Psoas muscle (tissue), 8 donors: ENCODE measurements around the gene SULF2. TPM values are rescaled to one million over a fixed set of nuclear protein-coding genes. Genes with fewer than 3 reads are reported as not detected.

ENCODE experiments used
- ATAC-seq, 4 donors: fragments of 200-7000 bp; cut with Tn5 transposase; one replicate each; pipeline ENCODE4 v1.9.1; 2020; ENCODE audit warnings: moderate library complexity in 3 of 4, mild to moderate bottlenecking in 2 of 4
- DNase-seq, 2 donors: peaks; one replicate each; pipeline ENCODE4 v3.0.0-alpha.2; 2020
- H3K27ac ChIP-seq: fragments of 200-600 bp; one replicate; pipeline ENCODE4 v1.8.0; 2022
- H3K27me3 ChIP-seq, 3 donors: fragments of 200-600 bp in 1 of 3; one replicate each; pipeline versions ENCODE4 v1.6.1 to v1.8.0; 2013 to 2022; ENCODE audit warnings: low read length in 2 of 3, mild to moderate bottlenecking in 2 of 3, moderate library complexity in 1 of 3; ENCODE audit not compliant: insufficient read depth in 3 of 3
- H3K36me3 ChIP-seq, 2 donors: fragments of 200-600 bp in 1 of 2; one replicate each; pipeline versions ENCODE4 v1.6.1 to v1.8.0; 2013 to 2022; ENCODE audit warnings: low read depth in 1 of 2, mild to moderate bottlenecking in 1 of 2, moderate library complexity in 1 of 2; ENCODE audit not compliant: insufficient read depth in 1 of 2
- H3K4me1 ChIP-seq: fragments of 200-600 bp; one replicate; pipeline ENCODE4 v1.8.0; 2022
- H3K4me3 ChIP-seq: fragments of 200-600 bp; one replicate; pipeline ENCODE4 v1.8.0; 2022; ENCODE audit warnings: mild to moderate bottlenecking
- H3K9me3 ChIP-seq: fragments of 200-600 bp; one replicate; pipeline ENCODE4 v1.8.0; 2022
- CTCF ChIP-seq: fragments of 200-600 bp; IDR thresholded peaks from one replicate; pipeline ENCODE4 v1.8.0; 2022; ENCODE audit warnings: antibody characterized with exemption
- WGBS, 3 donors: extraction: QIAGEN DNeasy Blood & Tissue Kit; methylation state at CpG; one replicate each; pipeline versions ENCODE4 v1.1.6 to v1.1.7; 2013; 5-methylcytosine and 5-hydroxymethylcytosine counted together
- intact Hi-C, 2 donors: fragments of 100-400 bp; cut with DNase I; formaldehyde crosslinking; loops; one replicate each; pipeline versions ENCODE4 v1.11.0 to v1.14.2; 2022
- polyA plus RNA-seq, 3 donors: library from polyadenylated mRNA; stranded (reverse); fragments of 200-250 nt; gene quantifications; one replicate each; pipeline ENCODE4 v1.2.3, GENCODE V29; 2013
- total RNA-seq, 4 donors: library from RNA; stranded (reverse); fragmentation: NEBNext Ultra II Directional in 2 of 4; extraction: Animal tissue kit (Norgen Biotek cat#: 25700) in 2 of 4; gene quantifications; one replicate each; pipeline versions ENCODE4 v1.2.1 to v1.2.4, GENCODE V29; 2021 to 2023
- donor health status: healthy with polysubstance abuse.
- donor health status: DM: no; HTN: no; CAD: no; lungs with moderate emphysema.
- donor health status: Bipolar disorder and iron deficiency.
- donor health status: healthy.
- donor health status: DM: yes; HTN: yes; CAD: no.
- donor health status: DM: no; HTN: no; CAD: no.
- donor health status: DM: no; HTN: no; CAD: no.
- donor health status: DM: yes; HTN: yes; CAD: no.

Gene SULF2
- total and polyA plus RNA-seq, 7 donors: 5.3 to 23.3 (median 11.6) TPM

GRCh38 chr20:47635256-47635655 lies 150.0 kb downstream of the SULF2 start:
- no peak overlapping the region for H3K4me3 ChIP-seq
- peaks cover 7 to 96% of the 10 kb centered on the region in 2 donors for H3K36me3 ChIP-seq
- no peaks in the 10 kb centered on the region for H3K4me1 ChIP-seq
- ATAC-seq (no peak), DNase-seq (no peak)
- H3K27me3 ChIP-seq: no peaks in the 10 kb centered on the region
- intact Hi-C loops: no loop called here
- WGBS, 3 donors: 93 to 97% (median 96%) methylated on average over 4 of the region's 4 CpGs
- no peak for TF ChIP-seq CTCF
- H3K27ac ChIP-seq: no peak overlapping the region
- H3K9me3 ChIP-seq: no peaks in the 10 kb centered on the region

- H3K9me3 ChIP-seq: no peaks in the 10 kb centered on the region
- no peaks in the 10 kb centered on the region for H3K4me1 ChIP-seq
- H3K4me3 ChIP-seq: no peak overlapping the region
- no peak overlapping the region for H3K27ac ChIP-seq
- intact Hi-C loops: no loop called here
- no peak for DNase-seq
- TF ChIP-seq CTCF: no peak
- H3K36me3 ChIP-seq: peaks cover 10 to 93% of the 10 kb centered on the region in 2 donors
- ATAC-seq: no peak
- H3K27me3 ChIP-seq: no peaks in the 10 kb centered on the region
These were observed 154.2 kb downstream of the SULF2 start for GRCh38 chr20:47631078-47631477.

GRCh38 chr20:47629907-47630306 lies 155.4 kb downstream of the SULF2 start:
- H3K9me3 ChIP-seq: no peaks in the 10 kb centered on the region
- H3K36me3 ChIP-seq: peaks cover 8 to 93% of the 10 kb centered on the region in 2 donors
- no peak for DNase-seq
- H3K4me1 ChIP-seq: no peaks in the 10 kb centered on the region
- intact Hi-C loops: loop anchor here in 1 of 2 donors (10.0 kb wide), 2 partner anchors 245 to 435 kb away; no protein-coding TSS in a partner anchor
- no peak overlapping the region for H3K27ac ChIP-seq
- no peak for TF ChIP-seq CTCF
- H3K4me3 ChIP-seq: no peak overlapping the region
- no peaks in the 10 kb centered on the region for H3K27me3 ChIP-seq
- ATAC-seq: no peak
- WGBS, 3 donors: 63 to 81% (median 79%) methylated on average over 2 of the region's 2 CpGs

GRCh38 chr20:47627540-47627939 lies 157.7 kb downstream of the SULF2 start:
- Histone ChIP-seq H3K9me3 (no peaks in the 10 kb centered on the region), H3K4me1 (no peaks in the 10 kb centered on the region), H3K4me3 (no peak overlapping the region), H3K27ac (no peak overlapping the region), H3K36me3 (peaks cover 8 to 93% of the 10 kb centered on the region in 2 donors), H3K27me3 (no peaks in the 10 kb centered on the region)
- intact Hi-C loops: loop anchor here in 1 of 2 donors (10.0 kb wide), 2 partner anchors 243 to 433 kb away; no protein-coding TSS in a partner anchor
- TF ChIP-seq CTCF: no peak
- 92 to 97% (median 94%) methylated on average over 4 of the region's 4 CpGs for WGBS, 3 donors
- no peak for DNase-seq
- ATAC-seq: no peak

GRCh38 chr20:47623206-47623605 lies 162.1 kb downstream of the SULF2 start:
- DNase-seq (no peak), ATAC-seq (no peak)
- Histone ChIP-seq H3K36me3 (peaks cover 10 to 63% of the 10 kb centered on the region in 2 donors), H3K4me3 (no peak overlapping the region), H3K4me1 (peaks cover 10% of the 10 kb centered on the region), H3K27me3 (no peaks in the 10 kb centered on the region), H3K9me3 (no peaks in the 10 kb centered on the region), H3K27ac (no peak overlapping the region)
- no peak for TF ChIP-seq CTCF
- intact Hi-C loops: loop anchor here (5.0 to 10.0 kb wide), 6 partner anchors 121 to 428 kb away; partner anchors contain the start of gene NCOA3 (in 1 of the 2)
- 87 to 94% (median 89%) methylated on average over 2 of the region's 2 CpGs for WGBS, 3 donors
